Stimulated activated CD4-positive, alpha-beta T cell treated with anti-CD3 and anti-CD28 coated beads, Interleukin-1b, Interleukin-23, amount 100 ng/mL, for 24 hours (primary cell): Measurements from ENCODE around the gene PTPMT1.

Experiments
- DNase-seq, 4 experiments: peaks; one replicate each; pipeline ENCODE4 v3.0.0-alpha.2; 2020; ENCODE audit warnings: low read depth in 4 of 4, low spot score in 1 of 4

PTPMT1 gene

DNA sequence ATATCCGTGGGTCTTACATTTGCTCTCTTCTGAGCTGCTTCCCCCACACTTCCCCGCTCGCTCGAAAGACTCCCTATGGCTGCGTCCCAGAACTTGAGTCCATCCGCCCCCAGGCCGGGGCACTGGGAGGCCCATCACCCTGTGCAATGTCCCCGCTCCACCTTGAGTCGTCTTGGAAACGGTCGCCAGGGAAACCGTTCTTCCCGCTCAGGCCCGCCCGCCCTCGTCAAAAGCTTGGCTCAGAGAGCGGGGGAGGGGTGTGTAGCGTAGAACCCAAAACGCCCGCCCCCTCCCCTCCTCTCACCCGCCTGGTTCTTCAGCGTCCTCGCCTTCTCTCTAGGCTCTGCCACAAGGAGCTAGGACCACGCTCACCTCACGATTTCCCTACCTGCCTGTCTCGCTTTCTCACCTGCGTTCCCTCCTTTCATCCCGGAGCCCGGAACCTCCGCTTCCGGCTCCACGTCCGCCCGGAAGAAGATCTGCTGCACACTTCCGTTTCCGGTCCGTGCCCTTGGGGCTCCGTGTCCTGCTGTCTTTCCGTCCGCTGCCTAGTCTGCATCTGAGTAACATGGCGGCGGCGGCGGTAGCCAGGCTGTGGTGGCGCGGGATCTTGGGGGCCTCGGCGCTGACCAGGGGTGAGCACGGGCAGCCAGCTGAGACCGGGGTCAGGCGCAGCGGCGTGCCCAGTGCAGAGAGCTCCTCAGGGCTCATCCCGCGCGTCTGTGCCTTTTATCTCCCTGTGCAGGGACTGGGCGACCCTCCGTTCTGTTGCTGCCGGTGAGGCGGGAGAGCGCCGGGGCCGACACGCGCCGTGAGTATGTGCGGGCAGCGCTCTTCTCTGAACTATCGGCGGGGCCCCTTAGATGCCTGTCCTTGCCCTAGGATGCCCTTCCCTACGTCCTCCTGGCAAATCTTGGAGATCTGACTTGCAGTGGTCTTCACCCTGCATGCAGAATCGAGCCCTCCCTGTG is 13.4 kb downstream of the PTPMT1 start, which contains the start of the genes KBTBD4 and NDUFS3:
KBTBD4 (minus strand) TSS at position 447 of the 971 bp plus-strand sequence; CDS start at position 428, 19 bp downstream.
NDUFS3 (plus strand) TSS at position 551 of the 971 bp plus-strand sequence; CDS start at position 569, 18 bp downstream.
- DNase-seq, result peak; percentile 73 to 81 (median 78)

DNA sequence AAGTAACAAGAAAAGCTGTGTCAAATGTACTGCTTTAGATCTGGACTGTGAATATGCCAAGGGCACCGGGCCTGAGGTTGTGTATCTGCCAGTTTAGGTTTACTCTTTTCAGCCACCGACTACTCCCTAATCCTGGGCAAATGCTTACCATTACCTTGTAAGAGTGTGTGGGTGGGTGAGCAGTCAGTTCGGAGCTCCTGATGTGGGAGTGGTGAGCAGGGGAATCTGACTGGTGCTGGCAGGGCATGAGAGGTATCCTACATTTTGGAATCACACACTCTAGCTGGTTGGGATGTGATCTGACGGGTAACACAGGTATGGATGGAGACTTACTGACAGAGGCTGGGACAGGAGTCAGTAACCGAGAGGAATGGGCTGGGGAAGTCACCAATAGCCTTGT is 18.4 kb downstream of the PTPMT1 start:
- no peak for DNase-seq

GRCh38 chr11:47586098-47586855 is 20.9 kb downstream of the PTPMT1 start, which contains the start of gene FAM180B:
TSS of gene FAM180B (plus strand) at chr11:47586678. CDS start at chr11:47586769, 91 bp downstream.
- no peak for DNase-seq

DNA sequence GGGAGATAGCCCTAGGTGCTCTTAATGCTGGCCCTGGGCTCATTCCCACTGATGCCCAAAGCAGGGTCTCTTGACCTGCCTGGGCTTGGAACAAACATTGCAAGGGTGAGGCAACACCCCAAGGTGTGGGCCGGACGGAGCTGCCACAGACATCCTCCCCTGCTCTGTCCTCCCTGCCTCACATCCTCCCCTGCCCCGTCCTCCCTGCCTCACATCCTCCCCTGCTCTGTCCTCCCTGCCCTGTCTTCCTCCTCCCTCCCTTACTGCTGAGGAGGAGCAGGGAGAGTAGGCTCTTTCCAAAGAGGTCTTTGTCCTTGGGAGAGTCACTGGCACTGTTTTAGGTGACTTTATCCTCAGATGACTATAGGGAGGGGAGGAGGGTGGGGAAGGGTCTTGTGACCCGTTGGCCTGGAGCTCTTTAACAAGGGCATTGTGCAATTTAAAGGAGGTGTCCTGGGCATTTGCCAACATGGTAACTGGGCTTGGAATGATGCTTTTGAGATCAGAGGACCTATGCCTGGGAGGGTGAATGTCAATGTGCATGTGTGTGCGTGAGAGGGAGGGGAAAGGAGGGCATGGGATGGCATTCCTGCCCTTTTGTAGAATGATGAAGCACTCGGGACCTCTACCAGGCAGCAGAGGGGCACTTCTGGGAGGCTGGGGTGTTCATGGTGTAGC is 21.8 kb downstream of the PTPMT1 start:
- no peak for DNase-seq

GRCh38 chr11:47587723-47588326 is 22.4 kb downstream of the PTPMT1 start:
- DNase-seq, result no peak

DNA sequence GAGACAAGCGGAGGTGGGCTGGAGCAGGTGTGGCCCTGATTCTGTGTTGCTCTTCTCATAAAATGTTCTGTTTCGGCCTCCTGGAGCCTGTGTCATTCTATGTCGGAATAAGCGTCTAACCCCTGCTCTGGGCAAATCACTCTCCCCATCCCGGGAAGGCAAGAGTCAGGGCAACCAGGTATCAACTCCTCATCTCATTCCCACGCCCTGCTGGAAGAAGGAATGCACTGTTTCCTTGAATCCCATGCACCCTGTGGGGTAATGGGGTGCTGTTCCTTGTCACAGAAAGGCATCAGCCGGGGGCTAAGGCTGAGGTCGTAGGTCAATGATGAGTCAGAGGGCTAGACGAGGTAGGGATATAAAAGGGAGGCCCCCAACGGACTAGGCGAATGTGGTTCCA is 23.7 kb downstream of the PTPMT1 start:
- DNase-seq, result no peak

DNA sequence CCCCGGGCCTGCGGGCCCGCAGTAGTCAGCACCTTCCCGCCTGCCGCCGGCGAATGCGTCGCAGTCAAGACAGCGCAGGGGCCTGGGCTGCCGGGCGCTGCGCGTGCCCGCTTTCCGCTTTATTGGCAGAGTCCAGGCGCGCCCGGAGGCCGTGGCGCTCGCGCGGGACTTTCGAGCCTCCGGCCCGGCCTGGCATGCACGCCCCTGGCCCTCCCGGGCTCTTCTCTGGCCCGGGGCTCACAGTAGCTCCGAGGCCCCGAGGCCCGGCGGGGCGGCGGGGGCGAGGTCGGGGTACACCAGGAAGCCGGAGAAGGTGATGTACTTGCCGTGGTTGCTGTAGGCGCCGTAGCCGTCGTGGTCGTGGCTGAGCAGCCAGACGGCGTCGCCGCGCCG is 24.2 kb downstream of the PTPMT1 start:
- no peak for DNase-seq

DNA sequence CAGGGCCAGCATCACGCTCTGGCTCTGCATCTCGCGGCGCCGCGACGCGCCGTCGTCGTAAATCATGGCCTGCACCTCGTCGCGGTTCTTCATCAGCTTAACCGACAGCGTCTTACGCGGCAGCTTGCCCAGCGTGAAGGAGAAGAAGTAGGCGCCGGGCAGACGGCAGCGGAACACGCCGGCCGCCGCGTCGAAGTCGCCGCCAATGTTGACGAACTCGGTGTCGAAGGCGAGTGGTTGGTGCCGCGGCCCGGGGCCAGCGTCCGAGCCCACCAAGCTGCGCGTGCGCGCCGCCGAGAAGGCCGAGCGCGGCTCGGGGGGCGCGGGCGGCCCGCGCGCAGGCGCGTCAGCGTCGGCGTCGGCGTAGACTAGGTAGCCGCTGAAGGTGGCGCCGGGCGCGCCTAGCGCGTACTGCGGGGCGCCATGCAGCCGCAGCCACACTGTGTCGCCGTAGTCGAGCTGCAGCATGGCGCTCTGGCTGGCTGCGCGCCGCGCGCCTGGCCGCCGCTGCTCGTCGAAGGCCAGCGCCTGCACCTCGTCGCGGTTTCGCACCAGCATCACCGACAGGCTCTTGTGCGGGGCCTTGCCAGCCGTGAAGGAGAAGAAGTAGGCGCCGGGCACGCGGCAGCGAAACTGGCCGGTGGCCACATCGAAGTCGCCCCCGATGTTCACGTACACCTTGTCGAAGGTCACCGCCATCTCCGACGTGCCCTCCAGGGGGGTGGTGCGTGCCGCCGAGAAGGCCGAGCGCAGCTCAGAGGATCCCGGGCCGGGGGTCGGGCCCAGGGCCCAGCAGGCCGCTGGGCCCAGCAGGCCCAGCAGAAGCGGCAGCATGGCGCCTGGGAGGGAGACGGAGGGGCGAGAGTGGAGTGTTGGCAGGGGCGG is 24.8 kb downstream of the PTPMT1 start:
- DNase-seq, result no peak

- DNase-seq, result no peak
These were observed 26.4 kb downstream of the PTPMT1 start for GRCh38 chr11:47591764-47592163.

DNA sequence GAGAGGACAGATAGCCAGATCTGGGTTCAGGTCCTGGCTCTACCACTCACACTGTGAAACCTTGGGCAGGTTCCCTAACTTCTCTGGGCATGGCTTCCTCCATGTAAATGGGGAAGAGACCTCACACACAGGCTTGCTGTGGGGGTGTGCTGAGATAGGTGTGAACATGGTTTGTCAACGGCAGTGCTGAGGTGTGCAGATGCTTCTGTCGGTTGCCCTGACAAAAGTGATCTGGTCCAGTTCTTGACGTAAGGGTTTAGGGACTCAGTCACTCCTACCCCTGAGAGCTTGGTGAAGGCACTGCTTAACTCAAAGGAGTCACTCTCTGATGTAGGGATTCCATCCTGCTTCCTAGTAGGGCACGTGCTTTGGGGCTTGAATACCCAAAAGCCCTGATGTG is 26.9 kb downstream of the PTPMT1 start:
- no peak for DNase-seq

GRCh38 chr11:47592970-47593369 is 27.6 kb downstream of the PTPMT1 start:
- no peak for DNase-seq

GRCh38 chr11:47593492-47593933 is 28.1 kb downstream of the PTPMT1 start:
- DNase-seq, result no peak

DNA sequence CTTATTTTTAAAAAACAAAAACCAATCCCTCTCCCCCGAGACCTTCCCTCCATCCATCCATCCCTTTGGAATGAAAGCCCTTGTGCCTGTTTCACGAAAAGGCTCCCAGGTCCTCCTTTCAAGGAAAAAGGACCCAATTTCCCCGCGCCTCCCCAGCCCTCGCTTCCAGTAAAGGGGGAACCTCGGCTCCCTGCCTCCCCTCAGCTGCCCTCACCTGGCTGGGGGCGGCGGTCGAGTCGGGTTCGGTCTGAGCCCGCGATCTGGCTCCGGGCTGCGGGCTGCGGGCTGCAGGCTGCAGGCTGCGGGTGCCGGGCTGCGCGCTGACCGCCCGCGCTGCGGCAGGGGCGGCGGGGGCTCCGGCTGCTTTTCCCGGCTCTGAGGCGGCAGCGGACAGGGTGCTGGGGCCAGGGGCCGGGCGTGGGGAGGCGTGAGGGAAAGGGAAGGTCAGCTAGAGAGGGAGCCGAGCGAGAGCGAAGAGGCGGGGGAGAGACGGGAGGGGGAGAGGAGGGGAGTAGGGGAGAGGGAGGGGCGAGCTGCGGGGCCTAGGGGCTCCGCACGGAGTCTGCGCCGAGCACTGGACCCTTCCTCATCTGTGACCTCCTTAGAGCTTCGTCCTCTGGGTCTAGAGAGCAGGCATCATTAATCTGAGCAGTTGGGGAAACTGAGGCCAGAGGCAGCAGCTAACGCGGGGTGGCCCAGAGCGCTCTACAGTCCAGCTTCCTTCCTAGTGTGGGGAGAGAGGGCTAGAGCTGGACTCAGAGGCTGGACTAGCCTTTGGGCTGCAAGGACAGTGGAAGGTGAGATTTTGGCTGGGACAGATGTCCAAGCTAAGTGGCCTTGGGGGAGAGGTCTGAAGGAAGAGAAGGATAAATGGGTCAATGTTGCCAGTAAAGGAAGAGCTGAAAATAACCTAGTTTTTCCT is 28.8 kb downstream of the PTPMT1 start, which contains the start of gene C1QTNF4:
C1QTNF4 (minus strand) TSS at position 478 of the 922 bp plus-strand sequence. CDS start 3,601 bp downstream, outside the sequence.
- DNase-seq, result no peak

DNA sequence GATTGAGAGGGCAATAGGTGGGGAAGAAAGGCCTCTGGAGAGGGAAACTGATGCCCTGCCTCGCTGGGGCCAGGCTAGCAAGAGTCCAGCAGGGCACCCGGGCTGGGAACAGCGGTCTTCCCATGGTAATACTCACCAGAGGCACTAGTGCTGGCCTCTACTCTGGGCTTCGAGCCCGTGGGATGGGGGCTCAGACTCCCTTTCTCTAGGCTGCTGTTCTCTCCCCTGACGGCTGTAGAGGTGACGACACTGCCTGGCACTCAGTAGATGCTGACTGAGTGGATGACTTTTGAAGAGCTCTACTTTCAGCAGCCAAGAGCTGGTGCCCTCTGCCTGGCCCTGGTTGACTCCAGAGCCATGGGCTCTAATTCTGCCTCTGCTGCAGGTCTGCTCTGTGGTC is 29.6 kb downstream of the PTPMT1 start:
- no peak for DNase-seq

DNA sequence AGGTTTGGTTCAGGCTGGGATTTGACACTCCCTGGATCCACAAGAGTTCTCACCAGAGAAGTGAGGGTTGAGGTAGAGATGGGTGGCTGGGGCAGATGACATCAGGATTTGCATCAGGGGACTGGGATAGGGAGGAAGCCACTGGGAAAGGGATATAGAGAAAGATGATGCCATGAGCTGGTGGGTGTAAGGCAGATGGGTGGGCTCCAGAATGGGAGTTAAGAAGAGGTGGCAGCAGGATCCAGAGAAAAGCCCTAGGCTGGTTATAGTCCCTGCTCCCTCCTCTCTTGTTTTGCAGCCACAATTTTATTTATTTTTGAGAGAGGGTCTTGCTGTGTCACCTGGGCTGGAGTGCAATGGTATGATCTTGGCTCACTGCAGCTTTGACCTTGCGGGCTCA is 30.6 kb downstream of the PTPMT1 start:
- no peak for DNase-seq

GRCh38 chr11:47599902-47600301 is 34.5 kb downstream of the PTPMT1 start:
- no peak for DNase-seq

DNA sequence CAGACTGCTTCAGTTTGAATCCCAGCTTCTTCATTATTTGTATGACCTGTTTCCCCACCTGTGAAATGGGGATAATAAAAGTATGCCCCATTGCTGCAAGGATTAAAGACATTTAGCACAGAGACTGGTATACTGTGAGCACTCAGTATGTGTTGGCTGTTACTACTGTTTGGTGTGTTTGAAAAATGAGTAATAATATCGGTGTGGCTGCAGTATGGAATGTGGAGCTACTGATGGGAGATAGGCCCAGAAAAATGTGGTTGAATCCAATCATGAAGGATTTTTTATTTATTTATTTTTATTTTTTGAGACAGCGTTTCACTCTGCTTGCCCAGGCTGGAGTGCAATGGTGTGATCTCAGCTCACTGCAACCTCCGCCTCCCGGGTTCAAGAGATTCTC is 37.9 kb downstream of the PTPMT1 start:
- no peak for DNase-seq

- DNase-seq, result no peak
These were observed 40.5 kb downstream of the PTPMT1 start for GRCh38 chr11:47605921-47606320.
